Fibroblast of lung (primary cell): ENCODE data around the gene SMIM45.

Experiments
- DNase-seq, 2 donors: peaks; one replicate each; pipeline versions ENCODE4 v3.0.0 to v3.0.0-alpha.2; 2010; ENCODE audit warnings: low read depth in 2 of 2
- H2AFZ ChIP-seq: 2 replicates; pipeline ENCODE4 v1.5.1; 2012; ENCODE audit warnings: low read length, control low read depth, inconsistent platforms
- H3K27ac ChIP-seq: 2 replicates; pipeline ENCODE4 v1.5.1; 2011; ENCODE audit warnings: low read length, control low read depth; ENCODE audit not compliant: insufficient read depth
- H3K27me3 ChIP-seq: 2 replicates; pipeline ENCODE4 v1.5.1; 2011; ENCODE audit warnings: mild to moderate bottlenecking, low read length; ENCODE audit not compliant: control insufficient read depth, insufficient read depth
- H3K36me3 ChIP-seq: 2 replicates; pipeline ENCODE4 v1.5.1; 2011; ENCODE audit warnings: low read length; ENCODE audit not compliant: control insufficient read depth, insufficient read depth
- H3K4me1 ChIP-seq: 2 replicates; pipeline ENCODE4 v1.5.1; 2011; ENCODE audit warnings: low read length; ENCODE audit not compliant: control insufficient read depth, insufficient read depth; ENCODE audit errors: extremely low read depth
- H3K4me2 ChIP-seq: 2 replicates; pipeline ENCODE4 v1.5.1; 2011; ENCODE audit warnings: low read length, control low read depth; ENCODE audit not compliant: insufficient read depth; ENCODE audit errors: extremely low read depth
- H3K4me3 ChIP-seq, 4 experiments: fragments of 200-600 bp in 1 of 4; sonication (generic) in 1 of 4; replicated peaks in 1 of 4; 2 replicates each; pipeline ENCODE4 v1.5.1; 2011 to 2016; ENCODE audit warnings: low read length in 4 of 4, low read depth in 3 of 4, mild to moderate bottlenecking in 3 of 4, control low read depth in 2 of 4, inconsistent platforms in 1 of 4, mixed read lengths in 1 of 4; ENCODE audit not compliant: insufficient read depth in 1 of 4; ENCODE audit errors: control extremely low read depth in 1 of 4
- H3K79me2 ChIP-seq: 2 replicates; pipeline ENCODE4 v1.5.1; 2012; ENCODE audit warnings: mild to moderate bottlenecking, low read length, inconsistent platforms; ENCODE audit not compliant: control insufficient read depth, insufficient read depth
- H3K9ac ChIP-seq: 2 replicates; pipeline ENCODE4 v1.5.1; 2011; ENCODE audit warnings: mild to moderate bottlenecking, low read length, control low read depth; ENCODE audit not compliant: insufficient read depth
- H3K9me3 ChIP-seq: 2 replicates; pipeline ENCODE4 v1.5.1; 2012; ENCODE audit warnings: low read depth, low read length; ENCODE audit not compliant: control insufficient read depth, insufficient read depth
- H4K20me1 ChIP-seq: 2 replicates; pipeline ENCODE4 v1.5.1; 2011; ENCODE audit warnings: low read length; ENCODE audit not compliant: control insufficient read depth, insufficient read depth; ENCODE audit errors: extremely low read depth
- CTCF ChIP-seq, 2 donors: IDR thresholded peaks in 1 of 2; conservative IDR thresholded peaks in 1 of 2; 1 replicate in 1 of 2; 2 replicates in 1 of 2; pipeline ENCODE4 v1.5.1; 2011 to 2012; ENCODE audit warnings: low read length in 2 of 2, control low read depth in 1 of 2, inconsistent platforms in 1 of 2, low read depth in 1 of 2, mild to moderate bottlenecking in 1 of 2
- EZH2 ChIP-seq: IDR thresholded peaks from 2 replicates; pipeline ENCODE4 v1.5.1; 2012; ENCODE audit warnings: low read length, control low read depth, mild to moderate bottlenecking; ENCODE audit errors: missing control alignments

SMIM45 gene

DNA sequence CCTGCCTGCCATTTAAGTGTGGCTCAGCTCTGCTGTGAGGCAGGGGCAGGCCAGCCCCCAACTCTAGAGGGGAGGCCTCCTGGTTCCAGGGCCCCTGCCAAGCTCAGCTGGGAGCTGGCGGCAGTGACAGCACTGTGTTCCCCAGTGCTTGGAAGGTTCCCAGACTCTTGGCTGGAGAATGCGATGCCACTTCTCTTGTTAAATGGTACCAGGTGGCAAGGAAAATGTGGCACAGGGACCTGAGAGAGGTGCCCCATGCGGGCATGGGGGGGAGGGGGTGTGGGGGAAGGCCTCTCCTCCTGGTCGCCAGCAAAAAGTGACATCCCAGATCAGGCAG, 17.0 kb upstream of the SMIM45 start:
- no peaks in the 10 kb centered on the region for H3K79me2 ChIP-seq
- H3K36me3 ChIP-seq = peaks cover 6% of the 10 kb centered on the region
- H3K4me3 ChIP-seq = no peak overlapping the region
- H3K27me3 ChIP-seq = no peaks in the 10 kb centered on the region
- no peaks in the 10 kb centered on the region for H3K4me1 ChIP-seq
- no peak overlapping the region for H3K27ac ChIP-seq
- no peaks in the 10 kb centered on the region for H4K20me1 ChIP-seq
- no peak overlapping the region for H3K9ac ChIP-seq
- no peaks in the 10 kb centered on the region for H3K9me3 ChIP-seq
- no peak for DNase-seq
- H2AFZ ChIP-seq = no peak overlapping the region
- TF ChIP-seq EZH2 (no peak), CTCF (conservative IDR thresholded peaks at IDR 0.05 in 1 of 2, IDR thresholded peaks at IDR 0.05 in 1 of 2; ENCODE audit: low read depth in 1 of 2, low read length in 2 of 2) (no peak)
- H3K4me2 ChIP-seq = no peak overlapping the region

DNA sequence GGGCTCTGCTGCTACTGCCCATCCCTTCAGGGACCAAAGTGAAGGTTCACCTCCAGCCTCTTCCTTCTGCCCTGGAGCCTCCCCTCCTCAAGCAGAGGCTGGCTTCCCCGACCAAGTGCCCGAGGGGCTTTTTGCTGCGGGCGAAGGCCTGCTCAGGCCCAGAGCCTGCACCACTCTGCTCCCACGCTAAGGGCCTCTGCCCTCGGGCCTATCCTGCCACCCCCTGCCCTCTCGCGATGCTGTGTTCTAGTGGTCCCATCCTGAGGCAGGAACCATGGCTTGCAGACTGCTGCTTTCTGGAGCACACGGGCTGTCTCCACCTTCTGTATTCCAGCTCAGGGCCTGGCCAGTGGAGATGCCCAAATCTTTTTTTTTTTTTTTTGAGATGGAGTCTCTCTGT, 16.4 kb upstream of the SMIM45 start:
- no peak overlapping the region for H3K9ac ChIP-seq
- peaks cover 6% of the 10 kb centered on the region for H3K36me3 ChIP-seq
- H3K4me2 ChIP-seq = no peak overlapping the region
- no peak overlapping the region for H3K4me3 ChIP-seq
- no peak for TF ChIP-seq CTCF (conservative IDR thresholded peaks at IDR 0.05 in 1 of 2, IDR thresholded peaks at IDR 0.05 in 1 of 2; ENCODE audit: low read depth in 1 of 2, low read length in 2 of 2)
- no peak for TF ChIP-seq EZH2
- no peaks in the 10 kb centered on the region for H4K20me1 ChIP-seq
- no peaks in the 10 kb centered on the region for H3K79me2 ChIP-seq
- peaks cover 2% of the 10 kb centered on the region for H3K4me1 ChIP-seq
- no peak overlapping the region for H2AFZ ChIP-seq
- no peak for DNase-seq
- H3K27ac ChIP-seq = no peak overlapping the region
- H3K9me3 ChIP-seq = no peaks in the 10 kb centered on the region
- H3K27me3 ChIP-seq = no peaks in the 10 kb centered on the region

DNA sequence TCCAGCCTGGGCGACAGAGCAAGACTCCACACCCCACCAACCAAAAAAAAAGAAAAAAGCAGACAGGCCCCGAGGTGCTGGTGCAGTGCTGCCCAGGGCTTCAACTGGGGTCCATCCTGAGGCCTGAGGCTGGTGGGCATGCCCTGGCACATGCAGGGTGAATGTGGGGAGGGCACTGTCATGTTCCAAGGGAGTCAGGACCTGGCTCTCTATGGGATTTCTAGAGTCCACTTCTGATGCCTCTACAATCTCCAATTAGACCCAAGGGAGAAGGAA, 15.1 kb upstream of the SMIM45 start:
- no peaks in the 10 kb centered on the region for H3K79me2 ChIP-seq
- TF ChIP-seq EZH2 = no peak
- TF ChIP-seq CTCF (conservative IDR thresholded peaks at IDR 0.05 in 1 of 2, IDR thresholded peaks at IDR 0.05 in 1 of 2; ENCODE audit: low read depth in 1 of 2, low read length in 2 of 2) = no peak
- no peak overlapping the region for H3K27ac ChIP-seq
- peaks cover 12% of the 10 kb centered on the region for H3K4me1 ChIP-seq
- no peak overlapping the region for H2AFZ ChIP-seq
- H3K9me3 ChIP-seq = no peaks in the 10 kb centered on the region
- H3K27me3 ChIP-seq = no peaks in the 10 kb centered on the region
- DNase-seq = no peak
- H3K36me3 ChIP-seq = peaks cover 6% of the 10 kb centered on the region
- no peaks in the 10 kb centered on the region for H4K20me1 ChIP-seq
- H3K9ac ChIP-seq = no peak overlapping the region
- no peak overlapping the region for H3K4me3 ChIP-seq
- H3K4me2 ChIP-seq = no peak overlapping the region
